GM12874 (cell line): ENCODE results near the gene EIF4G1.
A peak's percentile ranks its signal among the peaks of the same experiment; 100 is the strongest.

Experiments
- CTCF ChIP-seq: IDR thresholded peaks from 2 replicates; pipeline ENCODE4 v1.5.1; 2011; ENCODE audit warnings: low read depth, mild to moderate bottlenecking, control low read depth, low read length, moderate library complexity; ENCODE audit not compliant: insufficient read depth

The EIF4G1 gene

GRCh38 chr3:184368586-184369183 lies 54.3 kb downstream of the EIF4G1 start:
- no peak for TF ChIP-seq CTCF

GRCh38 chr3:184371570-184372018 lies 57.2 kb downstream of the EIF4G1 start:
- TF ChIP-seq CTCF = peak; percentile 89

- TF ChIP-seq CTCF = no peak
Measured at GRCh38 chr3:184372296-184372821, 58.0 kb downstream of the EIF4G1 start.

GRCh38 chr3:184372911-184373310 lies 58.5 kb downstream of the EIF4G1 start:
- no peak for TF ChIP-seq CTCF

- no peak for TF ChIP-seq CTCF
Measured at GRCh38 chr3:184373422-184373821, 59.0 kb downstream of the EIF4G1 start.

- TF ChIP-seq CTCF = no peak
Measured at GRCh38 chr3:184375747-184376461, 61.5 kb downstream of the EIF4G1 start.

- TF ChIP-seq CTCF = no peak
Measured at GRCh38 chr3:184377374-184377773, 63.0 kb downstream of the EIF4G1 start.
